ENCODE data around the gene MYL10. TPM values are rescaled to one million over a fixed set of nuclear protein-coding genes. Genes with fewer than 3 reads are reported as not detected.
A peak's percentile ranks its signal among the peaks of the same experiment; 100 is the strongest.

The MYL10 gene
- total RNA-seq, 1 experiment from 2014 or later, result not detected

- DNase-seq (ENCODE audit: extremely low read depth, low read depth), result no peak
Observed at GRCh38 chr7:101578552-101578951, 50.5 kb downstream of the MYL10 start.

DNA sequence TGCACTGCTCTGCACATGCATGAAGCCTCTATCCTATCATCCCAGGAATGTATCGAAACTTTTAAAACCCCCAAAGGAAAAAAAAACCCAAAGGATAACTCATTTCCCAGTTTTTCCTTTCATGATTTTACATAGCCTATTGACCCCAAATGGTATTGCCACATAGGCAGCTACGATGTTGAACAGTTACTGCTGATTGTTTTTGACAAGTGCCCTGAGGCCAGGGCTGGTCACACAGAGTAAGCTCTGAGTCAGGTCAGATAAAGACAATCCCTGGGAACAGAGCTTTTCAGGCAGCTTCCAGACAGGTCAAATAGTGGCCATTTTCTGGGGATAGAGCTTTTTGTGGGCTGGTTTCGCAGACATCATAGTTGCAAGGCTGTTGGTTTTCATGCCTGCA lies 52.1 kb downstream of the MYL10 start:
- no peak for DNase-seq (ENCODE audit: extremely low read depth, low read depth)

DNA sequence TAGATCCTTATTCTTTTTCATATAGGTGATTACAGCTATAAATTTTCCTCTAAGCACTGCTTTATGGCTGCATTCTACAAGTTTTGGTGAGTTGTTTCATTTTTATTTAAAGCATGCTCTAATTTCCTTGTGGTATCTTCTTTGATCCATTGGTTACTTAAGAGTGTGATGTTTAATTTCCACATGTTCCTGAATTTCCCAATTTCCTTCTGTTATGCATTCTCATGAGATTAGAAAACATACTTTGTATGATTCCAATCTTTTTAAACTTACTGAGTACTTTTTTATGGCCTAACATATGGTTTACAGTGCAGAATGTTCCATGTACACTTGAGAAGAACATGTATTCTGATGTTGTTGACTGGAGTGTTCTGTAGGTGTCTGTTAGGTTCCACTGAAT lies 53.4 kb downstream of the MYL10 start:
- DNase-seq (ENCODE audit: extremely low read depth, low read depth), result no peak

DNA sequence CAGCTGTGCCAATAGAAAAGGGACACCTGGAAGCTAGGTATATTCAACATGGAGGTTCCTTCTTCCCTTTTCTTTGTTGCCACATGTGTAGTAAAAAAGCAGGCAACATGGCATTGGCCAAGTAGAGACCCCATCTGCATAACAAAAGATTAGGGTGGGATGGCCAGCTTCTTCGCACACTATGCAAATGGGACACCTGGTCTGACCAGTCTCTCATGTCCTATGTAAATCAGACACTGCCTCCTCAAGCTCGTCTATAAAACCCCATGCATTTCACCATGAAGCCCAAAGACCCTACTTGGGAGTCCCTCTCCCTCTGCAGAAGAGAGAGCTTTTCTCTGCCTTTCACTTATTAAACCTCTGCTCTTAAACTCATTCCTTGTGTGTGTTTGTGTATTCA lies 53.9 kb downstream of the MYL10 start:
- DNase-seq (ENCODE audit: extremely low read depth, low read depth), result no peak

GRCh38 chr7:101572156-101572555 lies 56.9 kb downstream of the MYL10 start:
- no peak for DNase-seq (ENCODE audit: extremely low read depth, low read depth)

- no peak for DNase-seq (ENCODE audit: extremely low read depth, low read depth)
Observed at GRCh38 chr7:101567230-101567629, 61.9 kb downstream of the MYL10 start.

DNA sequence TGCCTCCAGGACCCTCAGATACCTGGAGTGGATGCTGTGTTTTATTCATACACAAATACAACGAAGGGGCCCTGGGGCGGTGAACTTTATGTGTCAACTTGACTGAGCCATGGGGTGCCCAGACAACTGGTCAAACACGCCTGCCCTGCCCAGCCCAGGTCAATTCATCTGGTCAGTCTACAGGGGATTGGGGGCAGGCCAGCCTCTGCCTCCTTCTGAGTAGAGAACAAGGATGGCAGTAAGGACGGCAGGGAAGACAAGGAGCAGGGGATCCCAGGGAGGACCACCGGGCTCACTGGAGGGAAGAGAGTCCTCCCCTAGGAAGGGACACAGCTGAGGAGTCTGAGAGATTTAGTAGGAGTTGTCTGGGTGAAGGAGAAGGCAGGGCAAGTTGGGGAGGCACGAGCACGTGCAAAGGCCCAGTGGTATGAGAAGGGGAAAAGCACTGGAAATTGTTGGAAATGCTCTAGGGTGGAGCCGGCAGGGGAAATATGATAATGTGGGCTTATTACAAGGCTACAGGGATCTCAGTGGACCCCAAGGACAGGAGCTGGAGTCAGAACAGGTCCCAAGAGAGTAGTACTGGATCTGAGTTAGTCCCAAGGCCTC lies 63.4 kb downstream of the MYL10 start:
- DNase-seq (ENCODE audit: extremely low read depth, low read depth), result no peak

- DNase-seq (ENCODE audit: extremely low read depth, low read depth), result peak; percentile 46
Observed at GRCh38 chr7:101564778-101565211, 64.3 kb downstream of the MYL10 start.

DNA sequence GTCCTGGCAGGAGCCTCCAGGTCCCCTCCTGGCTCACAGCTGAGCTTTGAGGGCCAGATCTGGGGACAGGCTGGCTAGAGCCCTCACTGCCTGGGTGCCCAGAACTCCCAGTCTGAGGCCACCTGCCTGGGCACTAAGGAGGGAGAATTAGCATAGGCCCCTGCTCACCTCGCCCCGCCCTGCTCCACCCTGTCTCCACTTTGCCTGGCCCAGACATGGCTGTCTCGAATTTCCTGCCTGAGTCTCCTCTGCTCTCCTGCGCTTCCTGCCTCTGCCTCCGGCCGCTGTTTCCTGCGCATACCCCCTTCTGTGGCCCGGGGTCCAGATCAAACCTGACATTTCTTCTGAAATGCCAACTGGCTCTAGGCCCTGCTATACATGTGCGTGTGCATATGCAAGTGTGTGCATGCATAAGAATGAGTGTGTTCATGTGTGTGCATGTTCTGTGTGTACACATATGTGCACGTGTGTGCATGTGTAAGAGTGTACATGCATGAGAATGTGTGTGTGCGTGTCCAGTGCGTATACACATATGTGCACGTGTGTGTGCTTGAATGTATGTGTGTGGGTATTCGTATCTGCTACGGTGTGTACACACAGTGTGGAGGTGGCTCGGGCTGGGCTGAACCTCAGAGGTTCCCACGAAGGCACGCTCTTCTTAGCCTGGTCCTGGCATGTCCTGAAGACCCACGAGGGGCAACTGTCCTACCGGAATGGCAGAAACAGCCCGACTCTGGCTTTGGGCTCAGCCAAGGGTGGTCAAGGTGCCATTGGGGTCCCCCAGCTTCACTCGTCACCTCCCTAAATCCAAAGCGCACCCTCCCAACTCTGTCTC lies 64.9 kb downstream of the MYL10 start:
- no peak for DNase-seq (ENCODE audit: extremely low read depth, low read depth)

Other genes with a start within 250 kb of the MYL10 start
- gene CUX1, start 188.3 kb upstream of the MYL10 start, total RNA-seq (2014; rRNA removed; shearing (Covaris generic)), result 30.8 and 34.9 TPM in 2 replicates